Cerebellar cortex (tissue), 1 donor: ENCODE measurements around the gene MBNL3.
"Not testable (repeated sequence)": the region's sequence is repeated elsewhere in the genome, so short reads cannot be mapped to it uniquely, and the experiment has no call there.

Experiments used
- DNase-seq: peaks from one replicate; pipeline ENCODE4 v3.0.0-alpha.2; 2015; ENCODE audit warnings: low spot score

Gene MBNL3

GRCh38 chrX:132369617-132370326, 119.1 kb downstream of the MBNL3 start:
- no peak for DNase-seq

GRCh38 chrX:132367984-132368383, 120.9 kb downstream of the MBNL3 start:
- no peak for DNase-seq

GRCh38 chrX:132367314-132367713, 121.5 kb downstream of the MBNL3 start:
- no peak for DNase-seq

GRCh38 chrX:132365490-132365889, 123.3 kb downstream of the MBNL3 start:
- DNase-seq: no peak

- no peak for DNase-seq
Observed at GRCh38 chrX:132364313-132364712, 124.5 kb downstream of the MBNL3 start.

GRCh38 chrX:132353430-132353829, 135.4 kb downstream of the MBNL3 start:
- no peak for DNase-seq

- no peak for DNase-seq
Observed at GRCh38 chrX:132336172-132336571, 152.7 kb downstream of the MBNL3 start.

- no peak for DNase-seq
Observed at GRCh38 chrX:132333351-132333750, 155.5 kb downstream of the MBNL3 start.

- DNase-seq: no peak
Observed at GRCh38 chrX:132331532-132331931, 157.3 kb downstream of the MBNL3 start.

GRCh38 chrX:132331000-132331399, 157.8 kb downstream of the MBNL3 start:
- DNase-seq: no peak

- no peak for DNase-seq
Observed at GRCh38 chrX:132330156-132330729, 158.6 kb downstream of the MBNL3 start.

- not testable (repeated sequence) for DNase-seq
Observed at GRCh38 chrX:132326960-132327359, 161.9 kb downstream of the MBNL3 start.
